K562 (cell line): ENCODE results near the gene THOC5. TPM values are rescaled to one million over a fixed set of nuclear protein-coding genes. Genes with fewer than 3 reads are reported as not detected.

Source experiments
- ATAC-seq: fragments of 200-7000 bp; cut with Tn5 transposase; 3 replicates; pipeline ENCODE4 v1.9.1; 2020; ENCODE audit warnings: moderate library complexity
- BruUV-seq: library from RNA; stranded (reverse); fragments of 400-500 nt; replicated peaks from 2 replicates; lab custom pipeline; 2021; lab: Mats Ljungman, UMichigan
- CTCF ChIA-PET: fragments of 300-600 bp; formaldehyde crosslinking; extraction: SDS; loops from one replicate; lab custom pipeline; 2021; ENCODE audit warnings: low intra/inter-chr PET ratio; lab: Yijun Ruan, JAX
- POLR2A ChIA-PET: fragments of 300-600, 350-650 bp; sonication (Branson Sonifier 250); formaldehyde crosslinking; extraction: SDS; loops from one replicate; lab custom pipeline; 2021; ENCODE audit warnings: antibody characterized with exemption, inconsistent platforms; lab: Yijun Ruan, JAX
- DNase-seq, 4 experiments: peaks; one replicate each; pipeline versions ENCODE4 v3.0.0 to v3.0.0-alpha.2; 2011 to 2018; ENCODE audit warnings: low spot score in 3 of 4, mixed read lengths in 3 of 4; ENCODE audit errors: extremely low read depth in 1 of 4
- FAIRE-seq: peaks from 2 replicates; lab custom pipeline; 2011; peaks lifted over from hg19 to GRCh38; lab: Jason Lieb, UNC
- H2AFZ ChIP-seq: 2 replicates; pipeline ENCODE4 v1.6.0; 2011; ENCODE audit warnings: low read depth, low read length, control low read depth, inconsistent platforms
- H3K27ac ChIP-seq: fragments of 200-600 bp; 3 replicates; pipeline ENCODE4 v1.8.0; 2011; ENCODE audit warnings: low read depth, mild to moderate bottlenecking, control low read depth, inconsistent platforms, low read length, moderate library complexity, mixed read lengths; ENCODE audit errors: extremely low read depth
- H3K27me3 ChIP-seq, 2 experiments: fragments of 300-600 bp in 1 of 2; 2 replicates in 1 of 2; 3 replicates in 1 of 2; pipeline versions ENCODE4 v1.6.0 to v1.8.0; 2011; ENCODE audit warnings: inconsistent platforms in 2 of 2, low read length in 2 of 2, mild to moderate bottlenecking in 1 of 2, mixed read lengths in 1 of 2, moderate library complexity in 1 of 2; ENCODE audit not compliant: control insufficient read depth in 2 of 2, insufficient read depth in 2 of 2
- H3K36me3 ChIP-seq: fragments of 300-600 bp; 3 replicates; pipeline ENCODE4 v1.8.0; 2011; ENCODE audit warnings: mild to moderate bottlenecking, low read length, inconsistent platforms; ENCODE audit not compliant: control insufficient read depth, insufficient read depth
- H3K4me1 ChIP-seq, 2 experiments: fragments of 200-600 bp in 1 of 2; replicated peaks in 1 of 2; 2 replicates in 1 of 2; 3 replicates in 1 of 2; pipeline versions ENCODE4 v1.5.1 to v1.8.0; 2011; ENCODE audit warnings: inconsistent platforms in 2 of 2, low read length in 2 of 2, mild to moderate bottlenecking in 1 of 2, mixed read lengths in 1 of 2, moderate library complexity in 1 of 2; ENCODE audit not compliant: control insufficient read depth in 2 of 2, insufficient read depth in 2 of 2
- H3K4me2 ChIP-seq: 2 replicates; pipeline ENCODE4 v1.6.1; 2011; ENCODE audit warnings: low read length, control low read depth, inconsistent platforms, mixed read lengths; ENCODE audit not compliant: insufficient read depth
- H3K4me3 ChIP-seq: fragments of 200-600 bp; sonication (generic), shearing (Covaris generic); 2 replicates; pipeline ENCODE4 v1.5.1; 2016; ENCODE audit warnings: control low read depth, inconsistent platforms
- H3K79me2 ChIP-seq: fragments of 200-600 bp; 3 replicates; pipeline ENCODE4 v1.8.0; 2011; ENCODE audit warnings: low read length, inconsistent platforms; ENCODE audit not compliant: control insufficient read depth, insufficient read depth
- H3K9ac ChIP-seq, 2 experiments: 2 replicates each; pipeline versions ENCODE4 v1.6.0 to v1.6.1; 2011; ENCODE audit warnings: low read depth in 2 of 2, low read length in 2 of 2, control low read depth in 1 of 2, inconsistent platforms in 1 of 2, mild to moderate bottlenecking in 1 of 2, mixed read lengths in 1 of 2; ENCODE audit not compliant: insufficient read depth in 1 of 2
- H3K9me1 ChIP-seq: one replicate; pipeline ENCODE4 v1.6.0; 2011; ENCODE audit warnings: inconsistent platforms, mild to moderate bottlenecking, low read length, moderate library complexity; ENCODE audit not compliant: control insufficient read depth, insufficient read depth
- H3K9me3 ChIP-seq: replicated peaks from 2 replicates; pipeline ENCODE4 v1.5.1; 2011; ENCODE audit warnings: low read depth, low read length, inconsistent platforms; ENCODE audit not compliant: control insufficient read depth, insufficient read depth
- H4K20me1 ChIP-seq: replicated peaks from 2 replicates; pipeline ENCODE4 v1.6.1; 2011; ENCODE audit warnings: low read length, inconsistent platforms, mixed read lengths; ENCODE audit not compliant: control insufficient read depth, insufficient read depth
- GATAD2B ChIP-seq: fragments of 450-650 bp; IDR thresholded peaks from 2 replicates; pipeline ENCODE4 v1.6.1; 2017; ENCODE audit warnings: mild to moderate bottlenecking, borderline replicate concordance
- GTF3C2 ChIP-seq: IDR thresholded peaks from 3 replicates; pipeline ENCODE4 v1.6.1; 2011; ENCODE audit warnings: borderline replicate concordance, mild to moderate bottlenecking, moderate library complexity; ENCODE audit not compliant: insufficient read length; ENCODE audit errors: extremely low read depth
- IFI16 ChIP-seq: fragments of 250-450 bp; sonication (Bioruptor Pico); IDR thresholded peaks from 2 replicates; pipeline ENCODE4 v2.1.2; 2022; ENCODE audit warnings: mild to moderate bottlenecking, inconsistent platforms
- ILK ChIP-seq: fragments of 450-650 bp; IDR thresholded peaks from 2 replicates; pipeline ENCODE4 v1.6.1; 2016; ENCODE audit warnings: missing genetic modification characterization, low read depth, mild to moderate bottlenecking, missing compliant biosample characterization, moderate library complexity, borderline replicate concordance
- IRF2 ChIP-seq: sonication (generic); formaldehyde crosslinking; IDR thresholded peaks from 2 replicates; pipeline ENCODE4 v1.8.1; 2022; ENCODE audit warnings: mild to moderate bottlenecking, missing genetic modification reagents
- MNT ChIP-seq, 2 experiments: fragments of 450-650 bp; conservative IDR thresholded peaks; 2 replicates each; pipeline ENCODE4 v1.6.1; 2017; ENCODE audit warnings: mild to moderate bottlenecking in 2 of 2, moderate library complexity in 2 of 2
- NEUROD1 ChIP-seq: fragments of 150-350 bp; IDR thresholded peaks from 2 replicates; pipeline ENCODE4 v1.6.1; 2014; ENCODE audit warnings: borderline replicate concordance, low read length, low read depth; ENCODE audit not compliant: partially characterized antibody
- POLR2B ChIP-seq: fragments of 450-650 bp; IDR thresholded peaks from 2 replicates; pipeline ENCODE4 v1.6.1; 2018; ENCODE audit warnings: low read depth; ENCODE audit not compliant: partially characterized antibody
- ZNF143 ChIP-seq: sonication (generic); formaldehyde crosslinking; IDR thresholded peaks from 2 replicates; pipeline ENCODE4 v1.9.0; 2022; ENCODE audit warnings: mild to moderate bottlenecking, missing genetic modification reagents
- ZNF232 ChIP-seq: sonication (generic); formaldehyde crosslinking; IDR thresholded peaks from 2 replicates; pipeline ENCODE4 v1.8.0; 2022; ENCODE audit warnings: mild to moderate bottlenecking, missing genetic modification reagents
- ZNF347 ChIP-seq: fragments of 450-650 bp; formaldehyde crosslinking; IDR thresholded peaks from 2 replicates; pipeline ENCODE4 v1.4.0; 2020; ENCODE audit warnings: low read depth, mild to moderate bottlenecking, moderate library complexity
- ZNF780A ChIP-seq: fragments of 250-450 bp; sonication (Bioruptor Pico); IDR thresholded peaks from 2 replicates; pipeline ENCODE4 v1.5.0; 2021; ENCODE audit warnings: mild to moderate bottlenecking
- WGBS: fragments of 100-300 bp; shearing (Covaris generic); methylation state at CpG from one replicate; pipeline ENCODE4 v1.1.6; 2016; ENCODE audit warnings: low coverage, mixed read lengths; ENCODE audit not compliant: insufficient coverage; ENCODE audit errors: missing lambda C conversion rate; 5-methylcytosine and 5-hydroxymethylcytosine counted together
- in situ Hi-C: fragments of 300-500 bp; cut with MboI; formaldehyde crosslinking; loops from 4 replicates; pipeline ENCODE4 v1.15.0; 2018; ENCODE audit warnings: inconsistent platforms, mixed read lengths
- intact Hi-C: fragments of 100-400 bp; cut with micrococcal nuclease; formaldehyde crosslinking; loops from 2 replicates; pipeline ENCODE4 v1.14.2; 2022
- polyA plus RNA-seq, 8 experiments: library from polyadenylated mRNA; depleted of rRNA in 4 of 8; stranded (reverse) in 5 of 8; unstranded in 3 of 8; fragments of >200 nt; fragmentation: Nextera tagmentation in 2 of 8; fragmentation: Illumina TruSeq in 1 of 8; extraction: Ambion mirVana in 2 of 8; extraction: Trizol in 1 of 8; gene quantifications; 2 replicates each; pipeline versions ENCODE4 v1.2.1 to v1.2.3, GENCODE V29; 2011 to 2014; ENCODE audit warnings: inconsistent platforms in 1 of 8, missing spikeins in 1 of 8
- total RNA-seq, 7 experiments: library from RNA; depleted of rRNA in 6 of 7; stranded (reverse); fragments of >200 nt in 6 of 7; fragmentation: Illumina TruSeq in 2 of 7; extraction: Trizol in 2 of 7; gene quantifications; 2 replicates each; pipeline versions ENCODE4 v1.2.1 to v1.2.3, GENCODE V29; 2011 to 2021; ENCODE audit warnings: low replicate concordance in 1 of 7

THOC5 gene
- total and polyA plus RNA-seq, 9 of the 15 experiments (the other 6 are each of a cell fraction or from before 2014, with no cell fraction given) = 45.3 to 96.5 (median 51.4) TPM

- in situ Hi-C loops (no loop called here), intact Hi-C loops (no loop called here)
- BruUV-seq = no TSS peak
- peaks cover 19% of the 10 kb centered on the region; the same call in 1 of the 2 replicates for H4K20me1 ChIP-seq
- H3K27me3 ChIP-seq = no peaks in the 10 kb centered on the region
- WGBS = 55% methylated on average over 4 of the region's 8 CpGs
- H3K4me2 ChIP-seq = no peak overlapping the region
- H3K9ac ChIP-seq = no peak overlapping the region
- peaks cover 23% of the 10 kb centered on the region for H3K79me2 ChIP-seq
- ChIA-PET CTCF (no interaction called here), POLR2A (interaction anchor here (0.9 kb wide), 1 partner anchor 18 kb away, joined by 3 read pairs; no protein-coding TSS in a partner anchor)
- no peak overlapping the region for H3K4me3 ChIP-seq
- H2AFZ ChIP-seq = no peak overlapping the region
- ATAC-seq (no peak), DNase-seq (no peak), FAIRE-seq (no peak)
- peaks cover 10% of the 10 kb centered on the region for H3K9me1 ChIP-seq
- peaks cover 13% of the 10 kb centered on the region; the same call in 1 of the 3 replicates for H3K36me3 ChIP-seq
- no peak for TF ChIP-seq NEUROD1
- no peak for TF ChIP-seq IRF2 (CRISPR knock-in tag)
- TF ChIP-seq ZNF780A (CRISPR knock-in tag) = no peak
- TF ChIP-seq GTF3C2 = no peak
- no peak for TF ChIP-seq ZNF143 (CRISPR knock-in tag)
- TF ChIP-seq MNT (conservative IDR thresholded peaks at IDR 0.05) = no peak
- TF ChIP-seq ZNF232 (CRISPR knock-in tag) = no peak
- no peak for TF ChIP-seq ZNF347 (CRISPR knock-in tag)
- TF ChIP-seq IFI16 = no peak
- no peak for TF ChIP-seq ILK (tag)
- TF ChIP-seq POLR2B = no peak
- TF ChIP-seq GATAD2B = no peak
- peaks cover 14 to 32% of the 10 kb centered on the region in 2 experiments; a peak in 4 of 5 replicates for H3K4me1 ChIP-seq
- no peak overlapping the region for H3K27ac ChIP-seq
- no peaks in the 10 kb centered on the region for H3K9me3 ChIP-seq
Observed at GRCh38 chr22:29475550-29475949, 78.0 kb downstream of the THOC5 start.
